Measurements from ENCODE around the gene UBE4B. TPM values are rescaled to one million over a fixed set of nuclear protein-coding genes. Genes with fewer than 3 reads are reported as not detected.

UBE4B gene
- total RNA-seq, 5 donors from 2014 or later (not counting 1 experiment from before 2014, with no cell fraction given), result 37.5 to 43.1 (median 41.9) TPM

GRCh38 chr1:10048601-10049000 lies 15.8 kb downstream of the UBE4B start:
- H3K9me3 ChIP-seq, result no peaks in the 10 kb centered on the region
- ChIA-PET CTCF (interaction anchor here in 1 of 2 donors (0.7 kb wide), 1 partner anchor 99 kb away, joined by 3 read pairs; no protein-coding TSS in a partner anchor), POLR2A (no interaction called here)
- WGBS (ENCODE audit: insufficient coverage), result 100% methylated on average over 2 of the region's 3 CpGs
- no peak for ATAC-seq (replicated peaks in 1 of 4)
- H3K27me3 ChIP-seq (replicated peaks in 1 of 2; ENCODE audit: control insufficient read depth in 2 of 2, extremely low read depth in 1 of 2, insufficient read depth in 2 of 2, low read length in 1 of 2), result no peaks in the 10 kb centered on the region
- peaks cover 0 to 3% of the 10 kb centered on the region in 2 experiments for H3K4me1 ChIP-seq (ENCODE audit: control insufficient read depth in 1 of 2, extremely low read depth in 1 of 2, insufficient read depth in 2 of 2, low read length in 2 of 2)
- no peak overlapping the region for H3K27ac ChIP-seq (ENCODE audit: low read length)
- no peaks in the 10 kb centered on the region for H3K9me3 Mint-ChIP-seq
- H3K27ac Mint-ChIP-seq, result no peak overlapping the region
- H3K4me1 Mint-ChIP-seq, result peaks cover 40 to 52% (median 44%) of the 10 kb centered on the region in 3 donors
- no peak for DNase-seq
- no peak overlapping the region for H3K4me3 ChIP-seq (ENCODE audit: control insufficient read depth in 1 of 2, extremely low read depth in 1 of 2, low read length in 1 of 2)
- H3K4me3 Mint-ChIP-seq, result no peak overlapping the region
- H3K36me3 Mint-ChIP-seq, result peaks cover 38% of the 10 kb centered on the region
- H3K27me3 Mint-ChIP-seq, result no peaks in the 10 kb centered on the region
- peaks cover 9 to 36% of the 10 kb centered on the region in 2 donors for H3K36me3 ChIP-seq (ENCODE audit: control insufficient read depth in 2 of 2, extremely low read depth in 1 of 2, insufficient read depth in 1 of 2, low read length in 1 of 2)

- ChIA-PET POLR2A (interaction anchor here in 1 of 2 donors (0.6 kb wide), 1 partner anchor 1080 kb away, joined by 4 read pairs; no protein-coding TSS in a partner anchor), CTCF (interaction anchor here in 1 of 2 donors (0.6 kb wide), 1 partner anchor 104 kb away, joined by 3 read pairs; no protein-coding TSS in a partner anchor)
- ATAC-seq (replicated peaks in 1 of 4) (no peak), DNase-seq (no peak)
- WGBS (ENCODE audit: insufficient coverage), result 100% methylated on average over 2 of the region's 3 CpGs
- Mint-ChIP-seq H3K9me3 (no peaks in the 10 kb centered on the region), H3K36me3 (peaks cover 35% of the 10 kb centered on the region), H3K4me1 (peaks cover 31 to 47% (median 33%) of the 10 kb centered on the region in 3 donors), H3K4me3 (no peak overlapping the region), H3K27ac (no peak overlapping the region), H3K27me3 (no peaks in the 10 kb centered on the region)
- H3K9me3 ChIP-seq, result no peaks in the 10 kb centered on the region
- H3K36me3 ChIP-seq (ENCODE audit: control insufficient read depth in 2 of 2, extremely low read depth in 1 of 2, insufficient read depth in 1 of 2, low read length in 1 of 2), result peaks cover 11 to 33% of the 10 kb centered on the region in 2 donors
- H3K4me1 ChIP-seq (ENCODE audit: control insufficient read depth in 1 of 2, extremely low read depth in 1 of 2, insufficient read depth in 2 of 2, low read length in 2 of 2), result peaks cover 0 to 3% of the 10 kb centered on the region in 2 experiments
- H3K27me3 ChIP-seq (replicated peaks in 1 of 2; ENCODE audit: control insufficient read depth in 2 of 2, extremely low read depth in 1 of 2, insufficient read depth in 2 of 2, low read length in 1 of 2), result no peaks in the 10 kb centered on the region
- H3K27ac ChIP-seq (ENCODE audit: low read length), result no peak overlapping the region
- H3K4me3 ChIP-seq (ENCODE audit: control insufficient read depth in 1 of 2, extremely low read depth in 1 of 2, low read length in 1 of 2), result no peak overlapping the region
These were observed 17.9 kb downstream of the UBE4B start for GRCh38 chr1:10050611-10051010.

- no peak for DNase-seq
- ATAC-seq (replicated peaks in 1 of 4), result no peak
- no peaks in the 10 kb centered on the region for H3K27me3 Mint-ChIP-seq
- Histone ChIP-seq H3K4me3 (ENCODE audit: control insufficient read depth in 1 of 2, extremely low read depth in 1 of 2, low read length in 1 of 2) (no peak overlapping the region), H3K27ac (ENCODE audit: low read length) (no peak overlapping the region), H3K36me3 (ENCODE audit: control insufficient read depth in 2 of 2, extremely low read depth in 1 of 2, insufficient read depth in 1 of 2, low read length in 1 of 2) (peaks cover 11 to 29% of the 10 kb centered on the region in 2 donors), H3K27me3 (replicated peaks in 1 of 2; ENCODE audit: control insufficient read depth in 2 of 2, extremely low read depth in 1 of 2, insufficient read depth in 2 of 2, low read length in 1 of 2) (no peaks in the 10 kb centered on the region), H3K9me3 (no peaks in the 10 kb centered on the region), H3K4me1 (ENCODE audit: control insufficient read depth in 1 of 2, extremely low read depth in 1 of 2, insufficient read depth in 2 of 2, low read length in 2 of 2) (no peaks in the 10 kb centered on the region)
- H3K36me3 Mint-ChIP-seq, result peaks cover 35% of the 10 kb centered on the region
- ChIA-PET POLR2A (no interaction called here), CTCF (no interaction called here)
- no CpG with 5 or more reads among the region's 1 CpG for WGBS (ENCODE audit: insufficient coverage)
- peaks cover 24 to 37% (median 27%) of the 10 kb centered on the region in 3 donors for H3K4me1 Mint-ChIP-seq
- H3K27ac Mint-ChIP-seq, result no peak overlapping the region
- H3K9me3 Mint-ChIP-seq, result no peaks in the 10 kb centered on the region
- no peak overlapping the region for H3K4me3 Mint-ChIP-seq
These were observed 18.9 kb downstream of the UBE4B start for GRCh38 chr1:10051656-10052055.

- peaks cover 11 to 29% of the 10 kb centered on the region in 2 donors for H3K36me3 ChIP-seq (ENCODE audit: control insufficient read depth in 2 of 2, extremely low read depth in 1 of 2, insufficient read depth in 1 of 2, low read length in 1 of 2)
- H3K9me3 Mint-ChIP-seq, result no peaks in the 10 kb centered on the region
- H3K4me3 Mint-ChIP-seq, result no peak overlapping the region
- 97% methylated on average over 4 of the region's 4 CpGs for WGBS (ENCODE audit: insufficient coverage)
- no peaks in the 10 kb centered on the region for H3K27me3 ChIP-seq (replicated peaks in 1 of 2; ENCODE audit: control insufficient read depth in 2 of 2, extremely low read depth in 1 of 2, insufficient read depth in 2 of 2, low read length in 1 of 2)
- no peak overlapping the region for H3K4me3 ChIP-seq (ENCODE audit: control insufficient read depth in 1 of 2, extremely low read depth in 1 of 2, low read length in 1 of 2)
- ATAC-seq (replicated peaks in 1 of 4) (no peak), DNase-seq (no peak)
- ChIA-PET POLR2A (no interaction called here), CTCF (no interaction called here)
- H3K4me1 ChIP-seq (ENCODE audit: control insufficient read depth in 1 of 2, extremely low read depth in 1 of 2, insufficient read depth in 2 of 2, low read length in 2 of 2), result no peaks in the 10 kb centered on the region
- H3K27ac Mint-ChIP-seq, result no peak overlapping the region
- peaks cover 18 to 31% (median 21%) of the 10 kb centered on the region in 3 donors for H3K4me1 Mint-ChIP-seq
- no peaks in the 10 kb centered on the region for H3K27me3 Mint-ChIP-seq
- no peaks in the 10 kb centered on the region for H3K9me3 ChIP-seq
- no peak overlapping the region for H3K27ac ChIP-seq (ENCODE audit: low read length)
- peaks cover 31% of the 10 kb centered on the region for H3K36me3 Mint-ChIP-seq
These were observed 19.6 kb downstream of the UBE4B start for GRCh38 chr1:10052347-10052746.

GRCh38 chr1:10054465-10054864 lies 21.7 kb downstream of the UBE4B start:
- ChIA-PET POLR2A (no interaction called here), CTCF (interaction anchor here in 1 of 2 donors (0.6 kb wide), 1 partner anchor 137 kb away, joined by 3 read pairs; no protein-coding TSS in a partner anchor)
- H3K4me3 Mint-ChIP-seq, result no peak overlapping the region
- H3K27me3 Mint-ChIP-seq, result no peaks in the 10 kb centered on the region
- Histone ChIP-seq H3K36me3 (ENCODE audit: control insufficient read depth in 2 of 2, extremely low read depth in 1 of 2, insufficient read depth in 1 of 2, low read length in 1 of 2) (peaks cover 11 to 34% of the 10 kb centered on the region in 2 donors), H3K4me1 (ENCODE audit: control insufficient read depth in 1 of 2, extremely low read depth in 1 of 2, insufficient read depth in 2 of 2, low read length in 2 of 2) (no peaks in the 10 kb centered on the region), H3K27ac (ENCODE audit: low read length) (no peak overlapping the region), H3K27me3 (replicated peaks in 1 of 2; ENCODE audit: control insufficient read depth in 2 of 2, extremely low read depth in 1 of 2, insufficient read depth in 2 of 2, low read length in 1 of 2) (no peaks in the 10 kb centered on the region), H3K4me3 (ENCODE audit: control insufficient read depth in 1 of 2, extremely low read depth in 1 of 2, low read length in 1 of 2) (no peak overlapping the region), H3K9me3 (no peaks in the 10 kb centered on the region)
- WGBS (ENCODE audit: insufficient coverage), result no CpG with 5 or more reads among the region's 2 CpGs
- no peaks in the 10 kb centered on the region for H3K9me3 Mint-ChIP-seq
- H3K36me3 Mint-ChIP-seq, result peaks cover 33% of the 10 kb centered on the region
- no peak overlapping the region for H3K27ac Mint-ChIP-seq
- DNase-seq (no peak), ATAC-seq (replicated peaks in 1 of 4) (no peak)
- H3K4me1 Mint-ChIP-seq, result peaks cover 15 to 24% (median 19%) of the 10 kb centered on the region in 3 donors

- DNase-seq (no peak), ATAC-seq (replicated peaks in 1 of 4) (no peak)
- H3K27ac Mint-ChIP-seq, result no peak overlapping the region
- no CpG with 5 or more reads among the region's 4 CpGs for whole genome bisulfite sequencing (ENCODE audit: insufficient coverage)
- H3K9me3 Mint-ChIP-seq, result no peaks in the 10 kb centered on the region
- no peaks in the 10 kb centered on the region for H3K27me3 Mint-ChIP-seq
- H3K36me3 ChIP-seq (ENCODE audit: control insufficient read depth in 2 of 2, extremely low read depth in 1 of 2, insufficient read depth in 1 of 2, low read length in 1 of 2), result peaks cover 10 to 24% of the 10 kb centered on the region in 2 donors
- no peaks in the 10 kb centered on the region for H3K4me1 ChIP-seq (ENCODE audit: control insufficient read depth in 1 of 2, extremely low read depth in 1 of 2, insufficient read depth in 2 of 2, low read length in 2 of 2)
- peaks cover 8 to 15% (median 14%) of the 10 kb centered on the region in 3 donors for H3K4me1 Mint-ChIP-seq
- no peaks in the 10 kb centered on the region for H3K27me3 ChIP-seq (replicated peaks in 1 of 2; ENCODE audit: control insufficient read depth in 2 of 2, extremely low read depth in 1 of 2, insufficient read depth in 2 of 2, low read length in 1 of 2)
- no peaks in the 10 kb centered on the region for H3K9me3 ChIP-seq
- no peak overlapping the region for H3K4me3 Mint-ChIP-seq
- H3K27ac ChIP-seq (ENCODE audit: low read length), result no peak overlapping the region
- POLR2A ChIA-PET, result no interaction called here
- H3K36me3 Mint-ChIP-seq, result peaks cover 22% of the 10 kb centered on the region
- CTCF ChIA-PET, result no interaction called here
- no peak overlapping the region for H3K4me3 ChIP-seq (ENCODE audit: control insufficient read depth in 1 of 2, extremely low read depth in 1 of 2, low read length in 1 of 2)
These were observed 23.8 kb downstream of the UBE4B start for GRCh38 chr1:10056599-10056987.
